Heart left ventricle (tissue), 16 donors: ENCODE results near the gene RNGTT. TPM values are rescaled to one million over a fixed set of nuclear protein-coding genes. Genes with fewer than 3 reads are reported as not detected.

Source experiments
- ATAC-seq, 4 donors: fragments of 200-7000 bp; cut with Tn5 transposase; one replicate each; pipeline ENCODE4 v1.9.1; 2020 to 2022; ENCODE audit warnings: moderate library complexity in 4 of 4, mild to moderate bottlenecking in 3 of 4, moderate number of reproducible peaks in 1 of 4
- DNase-seq, 5 donors: peaks; one replicate each; pipeline ENCODE4 v3.0.0-alpha.2; 2020
- H3K27ac ChIP-seq, 12 donors: fragments of 200-600 bp; sonication (generic) in 4 of 12; one replicate each; pipeline versions ENCODE4 v1.5.0 to v1.8.0; 2016 to 2022; ENCODE audit warnings: mild to moderate bottlenecking in 2 of 12
- H3K27me3 ChIP-seq, 9 donors: fragments of 200-600 bp; sonication (generic) in 2 of 9; one replicate each; pipeline versions ENCODE4 v1.5.1 to v1.8.0; 2016 to 2022; ENCODE audit warnings: mild to moderate bottlenecking in 3 of 9
- H3K36me3 ChIP-seq, 9 donors: fragments of 200-600 bp; sonication (generic) in 2 of 9; one replicate each; pipeline versions ENCODE4 v1.5.0 to v1.8.0; 2018 to 2022; ENCODE audit warnings: mild to moderate bottlenecking in 2 of 9
- H3K4me1 ChIP-seq, 12 donors: fragments of 200-600 bp; sonication (generic) in 4 of 12; one replicate each; pipeline versions ENCODE4 v1.5.0 to v1.8.0; 2016 to 2022; ENCODE audit warnings: mild to moderate bottlenecking in 3 of 12
- H3K4me3 ChIP-seq, 12 donors: fragments of 200-600 bp; sonication (generic) in 4 of 12; one replicate each; pipeline versions ENCODE4 v1.5.0 to v1.8.0; 2017 to 2022; ENCODE audit warnings: mild to moderate bottlenecking in 9 of 12, moderate library complexity in 4 of 12
- H3K9me3 ChIP-seq, 12 donors: fragments of 200-600 bp; sonication (generic) in 4 of 12; one replicate each; pipeline versions ENCODE4 v1.5.0 to v1.8.0; 2016 to 2022; ENCODE audit warnings: mild to moderate bottlenecking in 1 of 12
- CTCF ChIP-seq, 12 donors: fragments of 200-600 bp; sonication (generic) in 4 of 12; IDR thresholded peaks; one replicate each; pipeline versions ENCODE4 v1.5.0 to v1.8.0; 2018 to 2022; ENCODE audit warnings: antibody characterized with exemption in 12 of 12, mild to moderate bottlenecking in 5 of 12
- POLR2A ChIP-seq, 2 donors: fragments of 450-650 bp; IDR thresholded peaks; one replicate each; pipeline ENCODE4 v1.6.1; 2017; ENCODE audit warnings: antibody characterized with exemption in 2 of 2, mild to moderate bottlenecking in 2 of 2, moderate library complexity in 2 of 2
- WGBS, 4 donors: extraction: QIAGEN DNeasy Blood & Tissue Kit in 2 of 4; methylation state at CpG; one replicate each; pipeline versions ENCODE4 v1.1.5 to v1.1.7; 2013 to 2018; 5-methylcytosine and 5-hydroxymethylcytosine counted together
- intact Hi-C, 10 donors: fragments of 100-400 bp; cut with DNase I; formaldehyde crosslinking; loops; one replicate each; pipeline versions ENCODE4 v1.11.1 to v1.14.2; 2022
- polyA plus RNA-seq, 2 donors: library from polyadenylated mRNA; stranded (reverse); fragments of 200-250 nt; gene quantifications; one replicate each; pipeline ENCODE4 v1.2.3, GENCODE V29; 2013
- total RNA-seq, 9 donors: library from RNA; depleted of rRNA in 2 of 9; stranded (reverse); fragments of >200 nt in 2 of 9; fragmentation: NEBNext Ultra II Directional in 3 of 9; extraction: Animal tissue kit (Norgen Biotek cat#: 25700) in 3 of 9; gene quantifications; one replicate each; pipeline versions ENCODE4 v1.1.0 to v1.2.4, GENCODE V29; 2016 to 2023
- donor health status: ischemic (EF 13 %, LVEDD 7.1; RV severe dilation, severe dysfunction).
- donor health status: healthy with polysubstance abuse.
- donor health status: DM: no; HTN: yes; CAD: no.
- donor health status: DM: no; HTN: no; CAD: no.
- donor health status: ischemic (EF 25% LVEDD 6.9; RV normal size, moderate dysfunction).
- donor health status: ischemic (EF 25% LVEDD 5.7; RV mildly dilated, moderate dysfunction).
- donor health status: healthy.
- donor health status: DM: yes; HTN: yes; CAD: no.
- donor health status: ischemic (EF 35%, LVEDD 5.7; RV mildly dilated, moderate dysfunction).
- donor health status: nonischemic (EF 11% LVEDD 7.7; RV severe dilation, severe dysfunction).
- donor health status: DM: yes; HTN: yes; CAD: no.
- donor health status: PGD.
- donor health status: ischemic (EF 29% LVEDD 5.4; RV normal size, mild dysfunction).
- donor health status: nonischemic (EF 23%, LVEDD 6.1; RV moderate dilation, normal function).

The RNGTT gene
- total and polyA plus RNA-seq, 11 donors, result 2.6 to 11.6 (median 9.1) TPM

GRCh38 chr6:88623531-88623930 lies 339.9 kb downstream of the RNGTT start:
- intact Hi-C loops, result no loop called here

GRCh38 chr6:88619951-88620350 lies 343.5 kb downstream of the RNGTT start:
- ATAC-seq (no peak), DNase-seq (no peak)
- no peak overlapping the region for H3K4me3 ChIP-seq
- intact Hi-C loops, result no loop called here
- no peaks in the 10 kb centered on the region for H3K27me3 ChIP-seq
- H3K36me3 ChIP-seq, result no peaks in the 10 kb centered on the region
- no peak for TF ChIP-seq CTCF (IDR thresholded peaks at IDR 0.05)
- no peak for TF ChIP-seq POLR2A (IDR thresholded peaks at IDR 0.05)
- H3K9me3 ChIP-seq, result no peaks in the 10 kb centered on the region
- WGBS, 4 donors, result 90 to 96% (median 94%) methylated on average over 7 of the region's 7 CpGs
- no peaks in the 10 kb centered on the region for H3K4me1 ChIP-seq
- no peak overlapping the region for H3K27ac ChIP-seq

More at GRCh38 chr6:88623531-88623930, 339.9 kb downstream of the RNGTT start:
- no peak for DNase-seq
- H3K9me3 ChIP-seq, result no peaks in the 10 kb centered on the region
- no peaks in the 10 kb centered on the region for H3K27me3 ChIP-seq
- no peak for ATAC-seq
- H3K36me3 ChIP-seq, result no peaks in the 10 kb centered on the region
- TF ChIP-seq POLR2A (IDR thresholded peaks at IDR 0.05) (no peak), CTCF (IDR thresholded peaks at IDR 0.05) (no peak)
- H3K4me3 ChIP-seq, result no peak overlapping the region
- H3K4me1 ChIP-seq, result no peaks in the 10 kb centered on the region
- WGBS, 4 donors, result 94 to 98% (median 96%) methylated on average over 2 of the region's 2 CpGs
- no peak overlapping the region for H3K27ac ChIP-seq

DNA sequence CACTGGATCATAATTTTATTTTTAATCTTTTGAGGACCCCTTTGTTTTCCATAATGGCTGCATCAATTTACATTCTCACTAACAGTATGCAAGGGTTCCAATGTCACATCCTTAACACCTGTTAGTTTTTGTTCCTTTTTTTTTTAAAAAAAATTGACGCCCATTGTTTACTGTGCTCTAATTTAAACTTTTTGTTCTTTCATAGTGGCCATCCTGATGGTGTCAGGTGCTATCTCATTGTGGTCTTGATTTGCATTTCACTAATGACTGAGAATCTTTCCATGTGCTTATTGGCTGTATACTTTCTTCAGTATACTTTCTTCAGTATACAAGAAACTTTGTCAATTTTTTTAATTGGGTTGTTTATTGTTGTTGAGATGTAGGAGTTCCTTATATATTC lies 347.0 kb downstream of the RNGTT start:
- H3K36me3 ChIP-seq, result peaks cover 0 to 22% (median 4%) of the 10 kb centered on the region in 9 donors
- H3K9me3 ChIP-seq, result no peaks in the 10 kb centered on the region
- no peak overlapping the region for H3K4me3 ChIP-seq
- DNase-seq (no peak), ATAC-seq (no peak)
- intact Hi-C loops, result no loop called here
- H3K27me3 ChIP-seq, result no peaks in the 10 kb centered on the region
- no peak overlapping the region for H3K27ac ChIP-seq
- H3K4me1 ChIP-seq, result no peaks in the 10 kb centered on the region
- TF ChIP-seq CTCF (IDR thresholded peaks at IDR 0.05) (no peak), POLR2A (IDR thresholded peaks at IDR 0.05) (no peak)
- WGBS, 4 donors, result 80 to 94% (median 91%) methylated on average over 1 of the region's 1 CpG

DNA sequence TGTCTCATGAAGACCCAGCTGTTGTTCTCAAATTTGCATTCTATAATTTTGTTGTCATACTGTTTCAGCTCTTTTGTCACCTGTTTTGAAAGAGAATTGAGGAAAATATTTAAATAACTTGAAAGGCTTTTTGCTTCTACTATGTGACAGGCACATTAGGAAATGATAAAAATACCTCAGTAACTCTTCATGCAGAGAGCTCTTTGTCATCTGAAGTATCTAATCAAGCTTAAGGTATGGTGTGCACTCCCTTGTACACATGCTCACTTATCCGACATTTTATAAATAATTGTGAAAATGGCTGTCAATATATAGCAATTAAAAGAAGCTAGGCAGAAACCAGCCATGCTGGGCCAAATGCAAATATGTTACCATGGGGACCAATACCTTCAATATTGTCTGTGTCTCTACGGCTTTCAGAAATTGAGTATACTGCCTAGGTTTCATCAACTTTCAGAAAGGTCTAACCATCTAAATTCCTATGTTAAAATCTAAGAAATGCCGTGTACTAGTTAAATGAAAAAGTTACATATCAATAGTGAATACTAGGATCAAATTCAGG lies 349.0 kb downstream of the RNGTT start:
- H3K4me1 ChIP-seq, result no peaks in the 10 kb centered on the region
- ATAC-seq (no peak), DNase-seq (no peak)
- H3K36me3 ChIP-seq, result peaks cover 0 to 22% (median 4%) of the 10 kb centered on the region in 9 donors
- no peak overlapping the region for H3K4me3 ChIP-seq
- no peak overlapping the region for H3K27ac ChIP-seq
- intact Hi-C loops, result no loop called here
- no peak for TF ChIP-seq CTCF (IDR thresholded peaks at IDR 0.05)
- TF ChIP-seq POLR2A (IDR thresholded peaks at IDR 0.05), result no peak
- no peaks in the 10 kb centered on the region for H3K9me3 ChIP-seq
- WGBS, 4 donors, result 95 to 99% (median 97%) methylated on average over 3 of the region's 3 CpGs
- no peaks in the 10 kb centered on the region for H3K27me3 ChIP-seq
